ENCODE data around the gene RNF20.
A peak's percentile ranks its signal among the peaks of the same experiment; 100 is the strongest.

RNF20 gene

DNA sequence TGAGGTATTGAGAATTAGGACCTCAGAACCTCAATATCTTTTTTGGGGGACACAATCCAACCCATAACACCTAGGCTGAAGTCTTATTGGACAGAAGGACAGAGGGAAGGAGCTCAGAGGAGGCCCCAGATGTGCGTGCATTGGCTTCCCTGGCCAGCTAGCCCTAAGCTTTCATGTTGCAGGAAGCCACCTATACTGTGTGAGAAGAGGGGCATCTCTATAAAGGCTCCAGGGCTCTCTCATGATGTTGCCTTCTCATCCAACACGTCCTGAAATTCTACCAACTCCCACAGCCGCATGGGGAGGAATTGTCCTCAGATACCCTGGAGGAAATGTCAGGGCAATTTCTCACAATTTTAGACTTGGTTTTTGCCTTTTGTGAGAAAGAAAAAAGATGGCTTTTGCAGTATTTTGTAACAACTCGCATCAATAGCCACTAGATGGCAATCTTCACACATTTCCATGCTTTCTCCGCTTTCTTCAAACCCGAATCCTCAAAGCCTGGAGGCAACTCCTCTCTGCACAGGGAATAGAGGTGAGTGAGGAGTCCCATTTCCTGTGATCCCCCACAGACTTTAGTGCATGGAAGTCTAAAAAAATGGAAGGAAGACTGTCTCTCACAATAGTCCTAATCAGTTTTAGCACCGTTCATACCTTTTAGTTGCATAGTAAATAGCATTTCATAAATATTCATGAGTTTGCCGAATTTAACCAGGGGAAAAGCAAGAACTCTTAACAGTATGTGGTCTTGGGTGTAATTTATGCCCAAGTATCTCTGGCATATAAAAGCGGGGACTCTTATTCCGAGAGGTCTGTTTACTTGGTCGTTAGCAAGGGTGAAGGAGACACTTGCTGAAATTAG, 68.5 kb downstream of the RNF20 start:
- Histone ChIP-seq H3K79me2 (no peaks in the 10 kb centered on the region), H3K4me3 (ENCODE audit: low read depth, low read length) (no peak overlapping the region), H3K27me3 (ENCODE audit: control insufficient read depth, insufficient read depth, low read length) (no peaks in the 10 kb centered on the region), H2AFZ (no peak overlapping the region), H3K9ac (no peak overlapping the region), H3K4me2 (ENCODE audit: low read length) (no peak overlapping the region), H3K27ac (no peak overlapping the region), H3K9me3 (ENCODE audit: control insufficient read depth, low read length) (no peaks in the 10 kb centered on the region), H3K4me1 (no peaks in the 10 kb centered on the region), H3K36me3 (ENCODE audit: control insufficient read depth, insufficient read depth, low read length) (no peaks in the 10 kb centered on the region)
- TF ChIP-seq, protein P1, sequence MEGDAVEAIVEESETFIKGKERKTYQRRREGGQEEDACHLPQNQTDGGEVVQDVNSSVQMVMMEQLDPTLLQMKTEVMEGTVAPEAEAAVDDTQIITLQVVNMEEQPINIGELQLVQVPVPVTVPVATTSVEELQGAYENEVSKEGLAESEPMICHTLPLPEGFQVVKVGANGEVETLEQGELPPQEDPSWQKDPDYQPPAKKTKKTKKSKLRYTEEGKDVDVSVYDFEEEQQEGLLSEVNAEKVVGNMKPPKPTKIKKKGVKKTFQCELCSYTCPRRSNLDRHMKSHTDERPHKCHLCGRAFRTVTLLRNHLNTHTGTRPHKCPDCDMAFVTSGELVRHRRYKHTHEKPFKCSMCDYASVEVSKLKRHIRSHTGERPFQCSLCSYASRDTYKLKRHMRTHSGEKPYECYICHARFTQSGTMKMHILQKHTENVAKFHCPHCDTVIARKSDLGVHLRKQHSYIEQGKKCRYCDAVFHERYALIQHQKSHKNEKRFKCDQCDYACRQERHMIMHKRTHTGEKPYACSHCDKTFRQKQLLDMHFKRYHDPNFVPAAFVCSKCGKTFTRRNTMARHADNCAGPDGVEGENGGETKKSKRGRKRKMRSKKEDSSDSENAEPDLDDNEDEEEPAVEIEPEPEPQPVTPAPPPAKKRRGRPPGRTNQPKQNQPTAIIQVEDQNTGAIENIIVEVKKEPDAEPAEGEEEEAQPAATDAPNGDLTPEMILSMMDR (IDR thresholded peaks at IDR 0.05): peak; percentile 26

DNA sequence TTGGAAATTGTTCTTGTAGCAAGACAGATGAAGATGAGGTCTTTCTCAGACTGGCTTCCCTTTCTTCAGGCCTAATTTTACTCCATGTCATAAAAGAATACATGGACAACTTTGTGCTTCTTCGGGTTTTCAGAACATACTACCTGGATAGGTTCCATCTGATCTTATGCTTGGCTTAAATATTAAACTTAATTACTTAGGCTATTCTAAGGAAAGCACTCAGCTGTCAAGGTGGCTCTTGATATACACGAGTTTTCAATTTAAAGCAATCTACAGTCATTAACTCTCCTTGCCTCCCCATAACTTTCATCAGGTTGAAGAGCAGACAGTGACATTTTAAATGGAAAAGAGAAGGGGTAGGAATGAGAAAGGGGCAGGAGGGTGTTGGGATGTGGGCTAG, 70.6 kb downstream of the RNF20 start:
- no peaks in the 10 kb centered on the region for H3K79me2 ChIP-seq
- no peak overlapping the region for H3K4me2 ChIP-seq (ENCODE audit: low read length)
- no peak overlapping the region for H2AFZ ChIP-seq
- TF ChIP-seq, protein P1 (IDR thresholded peaks at IDR 0.05): no peak
- H3K27ac ChIP-seq: no peak overlapping the region
- H3K27me3 ChIP-seq (ENCODE audit: control insufficient read depth, insufficient read depth, low read length): no peaks in the 10 kb centered on the region
- H3K9ac ChIP-seq: no peak overlapping the region
- no peaks in the 10 kb centered on the region for H3K4me1 ChIP-seq
- no peak overlapping the region for H3K4me3 ChIP-seq (ENCODE audit: low read depth, low read length)
- H3K36me3 ChIP-seq (ENCODE audit: control insufficient read depth, insufficient read depth, low read length): no peaks in the 10 kb centered on the region
- H3K9me3 ChIP-seq (ENCODE audit: control insufficient read depth, low read length): no peaks in the 10 kb centered on the region

DNA sequence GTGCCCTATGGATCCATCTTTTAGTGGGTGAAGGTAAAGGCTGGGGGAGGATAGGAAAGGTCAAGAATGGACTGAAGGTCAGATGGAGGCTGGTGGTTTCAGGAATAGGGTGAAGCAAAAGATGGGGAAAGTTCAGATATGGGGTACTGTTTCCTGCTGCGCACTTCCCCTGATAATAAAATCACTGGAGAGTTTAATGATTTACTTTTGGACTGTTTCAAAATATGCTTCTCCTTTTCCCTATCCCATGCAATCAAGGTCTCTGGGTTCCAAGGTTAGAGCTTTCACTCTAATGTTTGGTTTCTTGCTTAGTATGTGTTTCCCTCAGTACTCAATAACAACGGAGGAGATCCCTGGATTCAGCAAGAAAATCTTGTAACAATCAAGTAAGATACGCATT, 71.9 kb downstream of the RNF20 start:
- Histone ChIP-seq H3K9me3 (ENCODE audit: control insufficient read depth, low read length) (no peaks in the 10 kb centered on the region), H3K36me3 (ENCODE audit: control insufficient read depth, insufficient read depth, low read length) (no peaks in the 10 kb centered on the region), H3K4me2 (ENCODE audit: low read length) (no peak overlapping the region), H2AFZ (no peak overlapping the region), H3K9ac (no peak overlapping the region), H3K4me1 (no peaks in the 10 kb centered on the region), H3K79me2 (no peaks in the 10 kb centered on the region), H3K27ac (no peak overlapping the region), H3K4me3 (ENCODE audit: low read depth, low read length) (no peak overlapping the region), H3K27me3 (ENCODE audit: control insufficient read depth, insufficient read depth, low read length) (no peaks in the 10 kb centered on the region)
- TF ChIP-seq, protein P1 (IDR thresholded peaks at IDR 0.05): no peak

Measured in parathyroid adenoma (tissue), 2 donors.